Skeletal muscle tissue (tissue), 4 donors: ENCODE data around the gene ORM2. TPM values are rescaled to one million over a fixed set of nuclear protein-coding genes. Genes with fewer than 3 reads are reported as not detected.

Experiments used
- H3K27ac ChIP-seq: one replicate; pipeline ENCODE4 v1.7.0; 2013; ENCODE audit warnings: mild to moderate bottlenecking, low read depth, low read length, inconsistent platforms
- H3K27me3 ChIP-seq, 3 donors: one replicate each; pipeline ENCODE4 v1.7.0; 2013; ENCODE audit warnings: low read length in 3 of 3; ENCODE audit not compliant: control insufficient read depth in 3 of 3, insufficient read depth in 3 of 3
- H3K36me3 ChIP-seq, 3 donors: one replicate each; pipeline ENCODE4 v1.7.0; 2013; ENCODE audit warnings: low read length in 3 of 3; ENCODE audit not compliant: control insufficient read depth in 3 of 3, insufficient read depth in 3 of 3
- H3K4me1 ChIP-seq, 3 donors: one replicate each; pipeline ENCODE4 v1.7.0; 2013; ENCODE audit warnings: low read length in 3 of 3, mild to moderate bottlenecking in 3 of 3; ENCODE audit not compliant: control insufficient read depth in 3 of 3, insufficient read depth in 3 of 3
- H3K4me3 ChIP-seq, 3 donors: one replicate each; pipeline ENCODE4 v1.7.0; 2013; ENCODE audit warnings: low read length in 3 of 3
- H3K9ac ChIP-seq, 3 donors: one replicate each; pipeline ENCODE4 v1.7.0; 2013; ENCODE audit warnings: low read length in 3 of 3, mild to moderate bottlenecking in 3 of 3, moderate library complexity in 2 of 3, low read depth in 1 of 3
- H3K9me3 ChIP-seq, 3 donors: one replicate each; pipeline ENCODE4 v1.7.0; 2013; ENCODE audit warnings: low read length in 3 of 3; ENCODE audit not compliant: control insufficient read depth in 3 of 3
- total RNA-seq: library from RNA; depleted of rRNA; stranded (reverse); fragments of >200 nt; gene quantifications from one replicate; pipeline ENCODE4 v1.2.3, GENCODE V29; 2014
- donor health status: Osteomylitis.

ORM2 gene
- total RNA-seq, 1 donor from 2014 or later: not detected

DNA sequence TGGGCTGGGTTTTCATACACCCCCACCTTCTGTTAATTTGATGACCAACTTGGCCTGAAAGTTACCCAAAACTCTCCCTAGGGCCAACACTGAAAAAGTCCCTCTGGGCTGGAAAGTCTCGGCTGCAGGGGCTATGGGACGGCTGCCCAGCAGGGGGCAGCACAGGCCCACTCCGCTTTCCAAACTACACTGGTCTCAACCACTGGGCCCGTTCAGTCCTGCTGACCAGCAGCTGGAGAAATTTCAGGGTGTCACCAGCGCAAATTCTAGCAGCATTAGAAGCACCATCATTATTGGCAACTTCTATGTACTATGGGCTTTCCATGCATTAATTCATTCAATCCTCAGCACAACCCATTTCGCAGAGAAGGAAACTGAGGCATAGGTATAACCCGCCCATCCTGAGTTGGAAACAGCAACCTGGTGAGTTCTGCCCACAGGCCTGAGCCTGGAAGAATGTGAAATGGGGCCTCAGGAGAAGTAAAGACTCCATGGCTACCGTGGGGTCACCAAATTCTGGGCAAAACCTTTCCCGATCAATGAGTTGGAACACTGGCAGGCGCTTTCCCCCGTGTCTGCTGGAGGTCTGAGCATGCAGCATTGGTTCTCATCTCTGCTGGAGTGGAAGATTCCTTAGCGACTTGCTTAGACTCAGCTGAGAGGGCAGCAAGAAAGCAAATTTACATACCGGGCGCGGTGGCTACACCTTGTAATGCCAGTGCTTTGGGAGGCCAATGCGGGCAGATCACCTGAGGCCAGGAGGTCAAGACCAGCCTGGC lies 9.7 kb downstream of the ORM2 start:
- H3K9me3 ChIP-seq: no peaks in the 10 kb centered on the region
- H3K4me3 ChIP-seq: no peak overlapping the region
- peaks cover 3 to 33% (median 8%) of the 10 kb centered on the region in 3 donors for H3K36me3 ChIP-seq
- no peaks in the 10 kb centered on the region for H3K4me1 ChIP-seq
- H3K27ac ChIP-seq: no peak overlapping the region
- H3K27me3 ChIP-seq: no peaks in the 10 kb centered on the region
- H3K9ac ChIP-seq: no peak overlapping the region

DNA sequence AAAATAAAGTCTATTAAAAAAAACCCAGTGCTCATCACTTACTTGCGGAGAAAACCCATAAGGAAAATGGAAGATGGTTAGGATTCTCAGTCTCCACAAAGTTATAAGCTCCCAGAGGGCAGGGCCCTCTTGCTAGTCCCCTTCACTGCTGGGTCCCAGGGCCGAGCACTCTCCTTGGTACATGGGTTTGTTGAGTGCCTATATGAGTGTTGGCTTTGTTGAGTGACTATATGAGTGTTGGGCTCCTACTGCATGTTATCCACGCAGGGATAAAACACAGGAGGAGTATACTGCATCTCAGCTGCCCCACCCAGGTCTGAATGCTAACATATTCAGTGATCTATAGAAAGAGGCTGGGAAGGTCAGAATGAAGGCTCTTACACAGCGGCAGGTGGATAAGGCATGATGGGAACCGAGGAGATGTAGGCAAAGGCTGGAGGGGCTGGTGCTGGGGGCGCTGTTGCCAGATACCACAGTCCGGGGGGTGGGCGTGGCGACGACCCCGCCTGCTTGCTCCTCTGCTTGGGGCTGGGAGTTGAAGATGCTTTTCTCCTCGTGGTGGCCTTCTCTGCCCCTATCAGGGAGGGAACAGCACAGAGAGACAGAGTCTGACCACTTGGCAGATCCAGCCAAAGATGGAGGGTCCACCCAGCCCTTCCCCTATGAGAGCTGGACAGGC lies 11.6 kb downstream of the ORM2 start:
- H3K27ac ChIP-seq: no peak overlapping the region
- H3K27me3 ChIP-seq: no peaks in the 10 kb centered on the region
- H3K4me1 ChIP-seq: no peaks in the 10 kb centered on the region
- H3K36me3 ChIP-seq: peaks cover 8 to 49% (median 11%) of the 10 kb centered on the region in 3 donors
- H3K4me3 ChIP-seq: no peak overlapping the region
- H3K9me3 ChIP-seq: no peaks in the 10 kb centered on the region
- H3K9ac ChIP-seq: no peak overlapping the region

DNA sequence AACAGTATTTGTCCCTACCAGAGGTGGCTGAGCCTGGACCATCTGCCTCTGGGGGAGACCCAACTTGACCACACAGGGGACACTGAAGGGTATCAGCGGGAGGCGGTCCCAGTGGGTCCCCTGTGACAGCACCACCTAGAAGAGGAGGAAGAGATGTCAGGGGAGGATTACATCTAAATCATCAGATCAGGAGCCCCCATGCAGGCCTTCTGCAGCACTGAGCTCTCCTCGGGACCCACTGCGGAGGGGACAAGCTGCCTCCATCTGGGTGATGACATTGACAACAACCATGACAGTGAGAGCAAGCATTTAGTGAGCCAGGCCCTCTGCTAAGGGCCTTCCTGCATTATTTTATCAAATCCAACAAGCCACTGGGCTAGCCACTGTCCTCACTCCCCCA lies 12.3 kb downstream of the ORM2 start:
- Histone ChIP-seq H3K36me3 (peaks cover 10 to 55% (median 15%) of the 10 kb centered on the region in 3 donors), H3K27me3 (no peaks in the 10 kb centered on the region), H3K9me3 (no peaks in the 10 kb centered on the region), H3K4me1 (no peaks in the 10 kb centered on the region), H3K27ac (no peak overlapping the region), H3K4me3 (no peak overlapping the region), H3K9ac (no peak overlapping the region)

DNA sequence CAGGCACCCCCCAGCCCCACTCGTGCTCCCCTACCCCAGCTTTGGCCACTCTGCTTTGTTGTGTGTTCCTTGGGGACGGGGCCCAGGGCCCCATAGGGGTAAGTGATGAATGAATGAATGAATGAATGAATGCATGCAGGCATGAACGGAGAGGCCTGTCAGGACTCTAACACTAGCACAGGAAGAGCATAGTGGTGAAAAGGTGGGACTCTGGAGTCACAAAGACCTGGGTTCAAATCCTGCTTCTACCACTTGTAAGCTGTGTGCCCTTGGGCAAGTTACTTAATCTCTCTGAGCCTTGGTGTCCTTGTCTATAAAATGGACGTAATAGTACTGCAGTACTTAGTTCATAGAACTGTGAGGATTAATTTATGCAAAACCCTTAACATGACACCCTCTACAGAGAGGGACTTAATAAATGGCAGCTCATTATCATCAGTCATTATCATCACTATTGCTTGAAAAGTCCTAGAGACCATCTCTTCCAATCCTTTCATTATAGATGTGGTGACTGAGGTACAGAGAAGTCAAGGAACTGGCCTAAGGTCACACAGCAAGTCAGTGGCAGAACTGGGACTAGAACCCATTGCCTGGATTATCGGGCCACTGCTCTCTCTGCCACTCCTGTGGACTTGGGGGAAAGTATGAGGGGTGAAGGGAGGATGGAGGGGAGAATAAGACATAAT lies 13.2 kb downstream of the ORM2 start:
- Histone ChIP-seq H3K27me3 (no peaks in the 10 kb centered on the region), H3K4me3 (no peak overlapping the region), H3K4me1 (no peaks in the 10 kb centered on the region), H3K9ac (no peak overlapping the region), H3K27ac (no peak overlapping the region), H3K9me3 (no peaks in the 10 kb centered on the region), H3K36me3 (peaks cover 13 to 56% (median 13%) of the 10 kb centered on the region in 3 donors)

DNA sequence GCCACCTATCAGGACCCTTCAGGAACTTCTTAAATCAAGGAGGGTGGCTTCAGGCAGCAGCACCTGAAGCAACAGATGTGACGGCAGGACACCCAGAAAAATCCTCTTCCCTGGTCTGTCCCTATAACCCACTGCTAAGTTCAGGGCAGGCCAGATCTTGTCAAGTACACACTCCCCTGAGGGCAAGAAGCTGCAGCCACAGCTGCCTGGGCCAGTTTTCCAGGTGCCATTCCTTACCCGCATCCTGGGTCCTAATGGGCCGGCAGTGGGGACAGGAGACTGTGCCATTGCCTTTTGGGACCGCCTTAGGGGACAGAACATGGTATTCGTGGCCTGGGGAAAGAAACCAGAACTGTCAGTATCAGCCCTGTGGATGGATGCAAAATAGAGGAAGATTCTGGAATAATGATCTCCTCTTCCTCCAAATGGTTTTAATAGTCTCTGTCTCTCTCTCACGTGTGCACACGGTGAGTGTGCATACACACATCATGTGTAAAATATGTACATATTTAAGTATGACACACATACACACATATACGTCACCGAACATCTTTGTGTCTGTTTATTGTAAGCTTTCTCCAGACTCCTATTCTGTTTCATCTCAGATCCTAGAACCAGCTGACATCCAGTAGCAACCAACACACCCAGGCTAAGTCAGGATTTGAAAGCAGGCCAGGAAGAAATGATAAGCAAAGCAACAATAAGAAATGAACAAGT lies 14.0 kb downstream of the ORM2 start:
- Histone ChIP-seq H3K36me3 (peaks cover 7 to 54% (median 13%) of the 10 kb centered on the region in 3 donors), H3K4me3 (no peak overlapping the region), H3K9me3 (no peaks in the 10 kb centered on the region), H3K9ac (no peak overlapping the region), H3K27ac (no peak overlapping the region), H3K4me1 (no peaks in the 10 kb centered on the region), H3K27me3 (no peaks in the 10 kb centered on the region)

DNA sequence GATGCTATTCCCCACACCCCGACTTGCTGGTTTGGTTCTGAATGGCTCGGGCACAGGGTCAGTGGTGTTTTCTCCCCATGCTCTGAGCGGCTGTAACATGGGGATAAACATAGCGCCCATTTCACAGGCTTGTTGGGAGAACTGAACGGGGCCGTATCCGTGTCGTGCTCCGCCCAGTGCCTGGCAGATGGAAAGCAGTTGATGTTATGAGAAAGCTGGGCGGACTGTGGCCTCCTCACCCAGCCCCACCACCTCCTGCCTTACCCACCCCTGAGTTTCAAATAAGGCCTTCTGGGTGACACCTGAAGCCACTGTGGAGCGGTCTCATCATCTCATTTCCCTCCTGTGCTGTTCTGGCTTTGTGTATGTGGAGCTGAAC lies 14.5 kb downstream of the ORM2 start:
- H3K4me1 ChIP-seq: no peaks in the 10 kb centered on the region
- no peaks in the 10 kb centered on the region for H3K9me3 ChIP-seq
- no peaks in the 10 kb centered on the region for H3K27me3 ChIP-seq
- no peak overlapping the region for H3K27ac ChIP-seq
- H3K9ac ChIP-seq: no peak overlapping the region
- H3K36me3 ChIP-seq: peaks cover 7 to 54% (median 13%) of the 10 kb centered on the region in 3 donors
- H3K4me3 ChIP-seq: no peak overlapping the region

DNA sequence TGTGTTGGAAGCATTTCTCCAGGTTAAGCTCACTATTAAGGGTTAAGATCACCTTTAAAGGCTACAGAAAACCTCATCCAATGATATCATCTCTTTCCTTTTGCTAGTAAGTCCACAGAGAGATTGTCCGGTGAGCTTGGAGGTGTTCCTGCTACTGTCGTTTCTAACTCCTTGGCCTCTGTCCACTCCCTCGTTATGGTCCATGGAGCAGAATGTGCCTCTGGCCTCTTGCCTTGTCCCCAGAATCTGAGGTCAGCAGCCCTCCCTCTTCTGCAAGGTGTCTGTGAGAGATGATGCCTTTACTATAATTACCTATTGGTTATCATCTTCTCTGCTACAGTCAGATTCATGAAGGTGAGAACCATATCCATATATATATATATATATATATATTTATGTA lies 15.0 kb downstream of the ORM2 start:
- no peak overlapping the region for H3K27ac ChIP-seq
- no peaks in the 10 kb centered on the region for H3K9me3 ChIP-seq
- no peak overlapping the region for H3K4me3 ChIP-seq
- no peak overlapping the region for H3K9ac ChIP-seq
- no peaks in the 10 kb centered on the region for H3K27me3 ChIP-seq
- H3K4me1 ChIP-seq: peaks cover 0 to 2% (median 0%) of the 10 kb centered on the region in 3 donors
- H3K36me3 ChIP-seq: peaks cover 7 to 56% (median 13%) of the 10 kb centered on the region in 3 donors

DNA sequence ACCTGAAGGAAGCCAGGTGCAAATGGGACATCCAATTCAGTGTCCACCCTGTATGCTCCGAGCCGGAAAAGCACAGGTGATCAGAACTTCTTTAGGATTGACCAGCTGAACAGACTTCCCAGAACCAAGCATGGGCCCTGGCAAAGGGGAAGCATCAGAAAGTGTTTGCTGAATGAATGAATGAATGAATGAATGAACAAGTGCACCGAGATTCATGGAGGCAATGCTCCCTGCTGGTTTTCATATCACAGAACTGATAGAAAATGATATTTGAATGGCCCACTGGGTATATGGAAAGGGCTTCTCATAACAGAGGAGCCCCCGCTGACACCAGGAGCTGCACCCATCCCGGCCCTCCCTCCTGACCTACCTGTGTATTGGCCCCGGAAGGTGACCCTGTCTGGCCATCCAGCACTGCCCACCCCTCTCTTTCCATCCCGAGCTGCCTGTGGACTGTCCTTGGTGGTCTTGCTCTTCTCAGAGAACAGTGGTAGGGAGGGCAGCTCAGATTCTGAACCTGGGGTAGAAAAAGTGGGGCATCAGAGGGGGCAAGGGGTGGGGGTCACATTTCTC lies 15.9 kb downstream of the ORM2 start:
- Histone ChIP-seq H3K9me3 (no peaks in the 10 kb centered on the region), H3K27me3 (no peaks in the 10 kb centered on the region), H3K9ac (no peak overlapping the region), H3K4me3 (no peak overlapping the region), H3K36me3 (peaks cover 10 to 57% (median 13%) of the 10 kb centered on the region in 3 donors), H3K4me1 (peaks cover 0 to 2% (median 0%) of the 10 kb centered on the region in 3 donors), H3K27ac (no peak overlapping the region)

DNA sequence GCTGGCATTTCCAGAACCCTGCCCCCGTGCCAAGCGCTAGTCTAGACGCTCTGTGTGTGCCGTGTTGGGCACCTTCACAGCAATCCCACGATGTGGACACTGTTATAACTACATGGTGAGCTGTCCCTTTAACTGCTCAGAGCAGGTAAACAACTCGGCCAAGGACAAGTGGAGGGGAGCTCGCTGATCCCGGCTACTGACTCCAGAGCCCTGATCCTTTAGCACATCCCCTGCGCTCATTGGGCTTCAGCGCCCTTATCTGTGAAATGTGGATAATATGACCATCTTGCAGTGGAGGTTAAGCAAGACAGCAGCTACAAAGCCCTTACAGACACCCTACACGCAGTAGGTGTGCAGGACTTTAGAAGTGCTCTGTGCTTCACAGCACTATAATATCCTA lies 16.5 kb downstream of the ORM2 start:
- H3K27ac ChIP-seq: no peak overlapping the region

More for the DNA sequence above, 16.5 kb downstream of the ORM2 start:
- Histone ChIP-seq H3K9ac (no peak overlapping the region), H3K4me1 (peaks cover 0 to 2% (median 0%) of the 10 kb centered on the region in 3 donors), H3K27me3 (no peaks in the 10 kb centered on the region), H3K4me3 (no peak overlapping the region), H3K36me3 (peaks cover 13 to 55% (median 15%) of the 10 kb centered on the region in 3 donors), H3K9me3 (no peaks in the 10 kb centered on the region)
